Activated T-helper 9 cell treated with anti-CD3 and anti-CD28 coated beads, Interleukin-2, amount 50 U/mL, for 16 hours (primary cell): ENCODE results near the gene NRXN3.

Experiments
- DNase-seq: peaks from one replicate; pipeline ENCODE4 v3.0.0-alpha.2; 2020; ENCODE audit warnings: low read depth

NRXN3 gene

GRCh38 chr14:79284621-79285020 lies 1114.4 kb downstream of the NRXN3 start:
- DNase-seq: no peak

- no peak for DNase-seq
Measured at GRCh38 chr14:79285263-79285662, 1115.1 kb downstream of the NRXN3 start.

- no peak for DNase-seq
Measured at GRCh38 chr14:79287976-79288375, 1117.8 kb downstream of the NRXN3 start.

GRCh38 chr14:79293482-79294177 lies 1123.5 kb downstream of the NRXN3 start:
- DNase-seq: no peak

- no peak for DNase-seq
Measured at GRCh38 chr14:79294499-79294898, 1124.3 kb downstream of the NRXN3 start.

GRCh38 chr14:79295385-79295784 lies 1125.2 kb downstream of the NRXN3 start:
- no peak for DNase-seq

- no peak for DNase-seq
Measured at GRCh38 chr14:79298373-79298772, 1128.2 kb downstream of the NRXN3 start.

- no peak for DNase-seq
Measured at GRCh38 chr14:79299162-79299561, 1129.0 kb downstream of the NRXN3 start.

GRCh38 chr14:79304279-79304678 lies 1134.1 kb downstream of the NRXN3 start:
- DNase-seq: no peak

- DNase-seq: no peak
Measured at GRCh38 chr14:79306546-79306945, 1136.4 kb downstream of the NRXN3 start.

GRCh38 chr14:79318371-79318770 lies 1148.2 kb downstream of the NRXN3 start:
- DNase-seq: no peak

- DNase-seq: no peak
Measured at GRCh38 chr14:79320561-79320960, 1150.4 kb downstream of the NRXN3 start.

GRCh38 chr14:79321070-79321469 lies 1150.9 kb downstream of the NRXN3 start:
- DNase-seq: no peak

GRCh38 chr14:79325071-79325470 lies 1154.9 kb downstream of the NRXN3 start:
- no peak for DNase-seq

GRCh38 chr14:79325557-79325956 lies 1155.4 kb downstream of the NRXN3 start:
- DNase-seq: no peak

GRCh38 chr14:79328863-79329262 lies 1158.7 kb downstream of the NRXN3 start:
- DNase-seq: no peak

GRCh38 chr14:79331830-79332229 lies 1161.7 kb downstream of the NRXN3 start:
- no peak for DNase-seq

- DNase-seq: no peak
Measured at GRCh38 chr14:79332504-79333197, 1162.5 kb downstream of the NRXN3 start.

- no peak for DNase-seq
Measured at GRCh38 chr14:79333198-79333546, 1163.0 kb downstream of the NRXN3 start.

- no peak for DNase-seq
Measured at GRCh38 chr14:79334272-79334671, 1164.1 kb downstream of the NRXN3 start.

GRCh38 chr14:79337761-79338160 lies 1167.6 kb downstream of the NRXN3 start:
- DNase-seq: no peak

- DNase-seq: no peak
Measured at GRCh38 chr14:79342942-79343341, 1172.8 kb downstream of the NRXN3 start.

GRCh38 chr14:79351011-79351410 lies 1180.8 kb downstream of the NRXN3 start:
- DNase-seq: no peak

- DNase-seq: no peak
Measured at GRCh38 chr14:79352076-79352630, 1182.0 kb downstream of the NRXN3 start.
